ENCODE data around the gene THOC6.

Gene THOC6

DNA sequence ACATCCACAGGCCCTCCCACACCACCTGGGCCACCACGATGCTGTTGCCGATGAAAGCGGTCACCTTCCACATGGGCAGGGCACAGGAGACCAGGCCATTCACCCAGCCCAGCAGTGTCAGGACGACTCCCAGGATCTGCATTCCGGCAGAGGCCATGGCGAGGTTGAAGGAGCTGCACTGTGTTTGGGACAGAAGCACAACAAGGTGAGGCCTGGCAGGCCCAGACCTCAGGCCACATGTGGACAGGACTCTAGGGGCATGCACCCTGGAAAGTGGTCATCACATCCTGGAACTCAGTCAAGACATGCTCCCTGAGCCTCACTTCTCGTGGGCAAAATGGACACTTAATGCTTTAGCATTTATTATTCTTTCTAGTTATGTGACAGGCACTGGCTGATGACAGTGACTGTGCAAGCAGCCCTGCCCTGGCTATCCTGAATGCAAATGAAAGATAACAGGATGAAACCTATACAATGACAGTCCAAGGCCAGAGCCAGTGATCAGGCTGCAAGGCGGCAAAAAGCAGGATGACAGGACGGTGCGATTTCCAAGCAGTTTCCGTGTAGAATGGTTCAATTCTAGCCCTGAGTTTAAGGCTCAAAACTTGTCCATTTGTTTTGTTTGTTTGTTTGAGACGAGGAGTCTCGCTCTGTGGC, 7.8 kb upstream of the THOC6 start:
- DNase-seq (ENCODE audit: low spot score), result no peak

DNA sequence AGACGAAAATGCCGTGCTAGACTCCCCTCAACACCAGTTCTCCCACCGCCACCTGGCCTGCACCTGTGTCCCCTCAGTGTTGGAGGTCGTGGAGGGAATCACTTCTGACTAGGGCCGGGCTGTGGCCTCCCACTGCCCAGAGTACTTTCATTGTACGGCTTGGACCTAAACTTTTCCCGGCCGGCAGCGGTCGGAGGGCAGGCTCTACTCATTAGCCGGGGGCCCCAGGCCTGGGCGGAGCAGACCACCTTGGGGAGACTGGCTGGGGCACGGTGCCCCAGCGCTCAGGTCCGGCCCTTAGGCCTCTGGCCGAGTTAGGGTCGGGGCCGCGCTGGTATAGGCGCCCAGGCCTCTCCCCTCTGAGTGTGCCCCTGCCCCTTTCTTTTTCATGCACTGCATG, 6.5 kb upstream of the THOC6 start:
- no peak for DNase-seq (ENCODE audit: low spot score)

- DNase-seq (ENCODE audit: low spot score), result peak; percentile 61
These were observed 5.9 kb upstream of the THOC6 start, which contains the start of gene CLDN6 for GRCh38 chr16:3017794-3018506. TSS of gene CLDN6 (minus strand) at chr16:3018183. CDS start at chr16:3016021, 2,162 bp downstream.

DNA sequence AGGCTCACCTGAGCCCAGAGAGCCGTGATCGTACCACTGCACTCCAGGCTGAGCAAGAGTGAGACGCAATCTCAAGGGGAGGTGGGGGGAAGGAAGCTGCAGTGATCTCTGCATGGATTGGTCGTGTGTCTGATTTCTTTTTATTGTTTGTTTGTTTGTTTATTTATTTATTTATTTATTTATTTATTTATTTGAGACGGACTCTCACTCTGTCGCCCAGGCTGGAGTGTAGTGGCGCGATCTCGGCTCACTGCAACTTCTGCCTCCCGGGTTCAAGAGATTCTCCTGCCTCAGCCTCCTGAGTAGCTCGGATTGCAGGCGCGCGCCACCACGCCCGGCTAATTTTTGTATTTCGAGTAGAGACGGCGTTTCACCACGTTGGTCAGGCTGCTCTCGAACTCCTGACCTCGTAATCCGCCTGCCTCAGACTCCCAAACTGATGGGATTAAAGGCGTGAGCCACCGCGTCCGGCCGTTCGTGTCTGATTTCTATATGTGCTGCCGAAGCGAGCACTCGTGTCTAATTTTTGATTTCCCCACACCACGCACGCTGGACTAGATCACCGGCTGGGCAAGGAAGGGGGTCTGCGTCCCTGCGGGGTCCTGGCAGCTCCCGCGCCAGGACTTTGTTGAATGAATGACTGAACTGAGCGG, 4.1 kb upstream of the THOC6 start:
- no peak for DNase-seq (ENCODE audit: low spot score)

DNA sequence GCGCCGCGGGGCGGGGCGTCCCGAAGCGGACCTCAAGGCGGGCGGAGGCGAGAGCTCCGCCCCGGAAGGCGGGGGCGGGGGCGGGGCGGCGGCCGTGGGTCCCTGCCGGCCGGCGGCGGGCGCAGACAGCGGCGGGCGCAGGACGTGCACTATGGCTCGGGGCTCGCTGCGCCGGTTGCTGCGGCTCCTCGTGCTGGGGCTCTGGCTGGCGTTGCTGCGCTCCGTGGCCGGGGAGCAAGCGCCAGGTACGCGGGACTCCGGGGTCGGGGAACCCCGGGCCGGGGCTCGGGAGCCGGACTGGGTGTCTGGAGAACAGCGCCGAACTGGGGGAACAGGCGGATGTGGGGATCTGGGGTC, 3.6 kb upstream of the THOC6 start, which contains the start of gene TNFRSF12A:
Gene TNFRSF12A, plus strand, starts transcription at position 122 of the 357 bp plus-strand sequence. Its CDS starts 30 bp downstream, at position 152.
- DNase-seq (ENCODE audit: low spot score), result peak; percentile 72

DNA sequence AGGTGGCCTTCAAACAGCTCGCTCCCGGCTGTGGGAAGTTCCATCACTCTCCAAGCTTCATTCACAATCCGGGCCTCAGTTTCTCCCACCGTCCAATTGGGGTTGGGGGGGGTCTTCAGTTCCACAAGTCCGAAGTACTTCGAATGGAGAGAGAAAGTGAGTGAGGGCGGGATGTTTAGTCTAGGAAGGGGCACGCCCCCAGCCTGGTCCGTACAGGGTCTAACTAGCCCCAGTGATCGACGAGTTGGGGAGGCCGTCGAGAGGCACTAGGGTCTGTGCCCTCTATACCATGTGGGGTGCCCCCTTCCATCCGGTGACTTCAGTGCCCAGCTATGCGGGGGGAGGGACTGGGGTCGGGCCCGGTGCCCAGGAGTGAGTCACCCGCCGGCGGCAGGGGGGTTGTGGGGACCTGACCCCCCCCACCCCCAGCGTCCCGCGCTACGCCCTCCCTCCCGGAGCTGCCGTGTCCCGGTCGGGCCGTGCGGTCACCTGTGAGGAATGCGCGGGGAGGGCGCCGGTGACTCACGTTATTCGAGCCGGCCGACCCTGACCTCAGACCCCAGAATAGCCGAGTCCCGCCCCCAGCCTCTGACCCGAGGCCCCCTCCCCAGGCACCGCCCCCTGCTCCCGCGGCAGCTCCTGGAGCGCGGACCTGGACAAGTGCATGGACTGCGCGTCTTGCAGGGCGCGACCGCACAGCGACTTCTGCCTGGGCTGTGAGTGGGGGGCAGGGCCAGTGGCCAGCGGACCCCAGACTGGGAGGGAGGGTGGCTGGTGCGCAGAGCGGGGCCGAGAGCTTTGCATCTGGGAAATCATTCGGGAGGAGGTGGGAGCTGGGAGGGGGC, 3.0 kb upstream of the THOC6 start:
- DNase-seq (ENCODE audit: low spot score), result peak; percentile 67

- peak; percentile 74 for DNase-seq (ENCODE audit: low spot score)
These were observed 2.2 kb upstream of the THOC6 start for GRCh38 chr16:3021449-3022207.

GRCh38 chr16:3022208-3022683, 1.6 kb upstream of the THOC6 start:
- no peak for DNase-seq (ENCODE audit: low spot score)

GRCh38 chr16:3022684-3023414, 986 bp upstream of the THOC6 start:
- no peak for DNase-seq (ENCODE audit: low spot score)

- no peak for DNase-seq (ENCODE audit: low spot score)
These were observed 493 bp upstream of the THOC6 start for GRCh38 chr16:3023415-3023668.

DNA sequence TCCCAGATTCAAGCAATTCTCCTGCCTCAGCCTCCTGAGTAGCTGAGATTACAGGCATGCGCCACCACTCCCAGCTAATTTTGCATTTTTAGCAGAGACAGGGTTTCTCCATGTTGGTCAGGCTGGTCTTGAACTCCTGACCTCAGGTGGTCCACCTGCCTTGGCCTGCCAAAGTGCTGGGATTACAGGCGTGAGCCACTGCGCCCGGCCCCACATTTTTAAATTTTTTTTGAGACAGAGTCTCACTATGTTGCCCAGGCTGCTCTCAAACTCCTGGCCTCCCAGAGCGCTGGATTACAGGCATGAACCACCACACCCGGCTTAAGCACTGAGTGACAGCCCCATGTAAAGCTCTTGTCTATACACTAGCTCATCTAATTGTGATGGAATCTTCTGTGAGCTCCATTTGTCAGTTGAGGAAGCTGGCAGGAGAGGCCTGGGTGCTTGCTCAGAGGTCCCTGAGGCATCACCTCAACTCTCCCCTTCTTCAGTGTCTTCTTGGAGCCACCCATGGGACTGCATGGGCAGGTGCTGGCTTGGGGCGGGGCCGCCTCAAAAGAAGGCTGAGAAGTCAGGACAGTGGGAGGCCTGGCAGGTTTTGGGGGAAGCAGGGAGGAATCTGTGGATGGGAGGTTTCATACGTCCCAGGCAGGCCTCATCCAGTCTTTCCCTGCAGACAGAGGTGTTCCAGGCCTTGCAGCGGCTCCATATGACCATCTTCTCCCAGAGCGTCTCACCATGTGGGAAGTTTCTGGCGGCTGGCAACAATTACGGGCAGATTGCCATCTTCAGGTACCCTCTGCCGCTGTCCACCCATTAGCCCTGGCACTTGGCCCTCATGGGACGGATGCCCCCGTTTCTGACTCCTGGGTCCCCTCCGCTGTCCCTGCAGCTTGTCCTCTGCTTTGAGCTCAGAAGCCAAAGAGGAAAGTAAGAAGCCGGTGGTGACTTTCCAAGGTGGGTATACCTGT, 1.5 kb downstream of the THOC6 start:
- DNase-seq (ENCODE audit: low spot score), result no peak

DNA sequence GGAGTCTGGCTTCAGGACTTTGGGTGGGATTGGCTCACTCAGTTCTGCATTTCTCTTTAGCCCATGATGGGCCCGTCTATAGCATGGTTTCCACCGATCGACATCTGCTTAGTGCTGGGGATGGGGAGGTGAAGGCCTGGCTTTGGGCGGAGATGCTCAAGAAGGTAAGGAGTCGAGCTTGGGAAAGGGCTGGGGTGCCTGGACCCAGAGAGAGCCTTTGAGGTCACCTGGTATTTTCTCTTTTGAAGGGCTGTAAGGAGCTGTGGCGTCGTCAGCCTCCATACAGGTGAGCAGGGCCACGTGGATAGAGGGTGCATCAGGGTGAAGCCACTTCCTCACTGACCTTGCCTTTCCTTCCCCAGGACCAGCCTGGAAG, 2.2 kb downstream of the THOC6 start:
- DNase-seq (ENCODE audit: low spot score), result no peak

GRCh38 chr16:3026609-3027488, 3.0 kb downstream of the THOC6 start:
- no peak for DNase-seq (ENCODE audit: low spot score)

GRCh38 chr16:3027489-3027795, 3.6 kb downstream of the THOC6 start:
- no peak for DNase-seq (ENCODE audit: low spot score)

DNA sequence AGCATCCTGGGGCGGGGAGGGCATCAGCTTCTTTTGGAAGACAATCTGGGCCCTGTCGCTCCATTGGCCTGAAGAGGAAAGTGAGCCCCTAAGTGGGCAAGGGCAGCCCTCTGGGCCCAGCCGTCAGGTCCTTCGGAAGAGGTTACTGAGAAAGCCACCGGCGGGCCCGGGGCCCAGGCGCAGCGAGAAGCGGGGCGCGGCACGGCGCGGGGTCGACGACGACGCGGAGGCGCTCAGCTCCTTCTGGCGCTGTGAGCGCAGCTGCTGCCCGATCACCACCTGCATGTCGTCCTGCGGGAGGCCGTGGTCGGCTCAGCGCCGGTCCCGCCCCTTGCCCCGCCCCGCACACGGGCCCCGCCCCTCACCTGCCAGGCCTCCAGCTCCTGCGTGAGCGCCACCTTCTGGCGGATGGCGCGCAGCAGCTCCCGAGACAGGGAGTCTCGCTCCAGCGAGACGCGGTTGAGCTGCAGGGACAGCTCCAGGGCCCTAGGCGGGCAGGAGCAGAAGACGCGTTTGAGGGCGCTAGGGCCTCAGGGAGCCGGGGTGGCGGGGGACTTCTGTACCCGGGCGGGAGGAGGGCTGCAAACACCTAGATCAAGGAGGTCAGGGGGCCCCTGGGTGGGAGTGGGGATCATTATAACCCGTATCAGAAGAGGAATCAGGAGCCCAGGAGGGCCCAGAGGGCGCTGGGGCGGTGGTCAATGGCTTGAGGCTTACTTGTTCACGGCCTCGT, 4.3 kb downstream of the THOC6 start:
- DNase-seq (ENCODE audit: low spot score), result peak; percentile 90

GRCh38 chr16:3028716-3029319, 5.0 kb downstream of the THOC6 start:
- DNase-seq (ENCODE audit: low spot score), result no peak

DNA sequence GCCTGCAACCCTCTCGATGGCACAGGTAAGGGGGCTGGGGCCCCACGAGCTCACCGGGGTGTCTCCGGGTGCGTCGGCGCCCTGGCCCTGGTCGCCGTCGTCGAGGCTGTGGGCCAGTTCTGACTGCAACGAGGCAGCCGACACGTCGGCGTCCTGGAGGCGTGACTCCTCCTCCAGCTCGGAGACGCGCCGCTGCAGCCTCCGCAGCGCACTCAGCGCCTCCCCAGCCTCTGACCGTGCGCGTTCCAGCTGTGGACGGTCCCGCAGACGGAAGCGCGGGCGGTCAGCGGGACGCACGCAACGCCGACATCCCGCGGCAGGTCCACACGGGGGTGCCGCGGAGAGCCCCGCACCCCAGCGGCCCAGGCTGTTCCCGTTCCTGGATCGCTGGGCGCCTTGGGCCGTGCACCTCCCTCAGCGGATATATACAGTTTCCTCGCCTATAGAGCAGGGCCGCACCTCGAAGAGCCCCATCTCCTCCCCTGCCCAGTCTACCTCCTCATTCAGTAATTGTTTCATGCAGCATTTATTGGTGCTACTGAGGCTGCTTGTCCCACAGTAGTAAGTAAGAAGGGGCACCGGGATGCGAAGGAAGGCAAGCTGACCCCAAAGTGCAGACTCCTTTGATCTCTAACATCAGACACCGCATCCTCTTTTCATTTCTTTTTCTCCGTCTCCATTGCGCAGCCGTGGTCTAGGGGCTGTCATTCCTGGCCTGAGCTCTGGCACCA, 5.8 kb downstream of the THOC6 start:
- DNase-seq (ENCODE audit: low spot score), result no peak
